GM18909 (cell line): Measurements from ENCODE around the gene ATG2B.

Experiments used
- ATAC-seq: cut with Tn5 transposase; IDR thresholded peaks from one replicate; pipeline ENCODE4 v1.9.1; 2021; ENCODE audit warnings: mild to moderate bottlenecking; ENCODE audit not compliant: unreplicated experiment, poor library complexity

ATG2B gene

GRCh38 chr14:96231526-96232130 lies 131.5 kb downstream of the ATG2B start:
- ATAC-seq, result no peak

- ATAC-seq, result no peak
Observed at GRCh38 chr14:96231056-96231455, 132.1 kb downstream of the ATG2B start.

GRCh38 chr14:96229315-96229714 lies 133.8 kb downstream of the ATG2B start:
- no peak for ATAC-seq
